Measurements from ENCODE around the gene GRID2.

The GRID2 gene

GRCh38 chr4:93730251-93730650 lies 1426.5 kb downstream of the GRID2 start:
- no peak for DNase-seq

GRCh38 chr4:93730760-93731159 lies 1427.0 kb downstream of the GRID2 start:
- DNase-seq = no peak

- DNase-seq = no peak
These were observed 1427.7 kb downstream of the GRID2 start for GRCh38 chr4:93731456-93731855.

GRCh38 chr4:93732509-93732908 lies 1428.7 kb downstream of the GRID2 start:
- no peak for DNase-seq

GRCh38 chr4:93740890-93741289 lies 1437.1 kb downstream of the GRID2 start:
- DNase-seq = no peak

- DNase-seq = no peak
These were observed 1439.3 kb downstream of the GRID2 start for GRCh38 chr4:93743022-93743421.

GRCh38 chr4:93743635-93744034 lies 1439.9 kb downstream of the GRID2 start:
- DNase-seq = no peak

- no peak for DNase-seq
These were observed 1441.2 kb downstream of the GRID2 start for GRCh38 chr4:93744961-93745360.

GRCh38 chr4:93746031-93746430 lies 1442.3 kb downstream of the GRID2 start:
- DNase-seq = no peak

- DNase-seq = no peak
These were observed 1443.5 kb downstream of the GRID2 start for GRCh38 chr4:93747220-93747619.

- no peak for DNase-seq
These were observed 1444.9 kb downstream of the GRID2 start for GRCh38 chr4:93748373-93749291.

GRCh38 chr4:93749292-93749761 lies 1445.6 kb downstream of the GRID2 start:
- no peak for DNase-seq

- no peak for DNase-seq
These were observed 1447.6 kb downstream of the GRID2 start for GRCh38 chr4:93751411-93751810.

- DNase-seq = no peak
These were observed 1452.3 kb downstream of the GRID2 start for GRCh38 chr4:93756101-93756500.

GRCh38 chr4:93759506-93759905 lies 1455.7 kb downstream of the GRID2 start:
- DNase-seq = no peak

GRCh38 chr4:93760284-93760683 lies 1456.5 kb downstream of the GRID2 start:
- no peak for DNase-seq

- no peak for DNase-seq
These were observed 1457.5 kb downstream of the GRID2 start for GRCh38 chr4:93761286-93761685.

- peak; percentile 80 for DNase-seq
These were observed 1461.0 kb downstream of the GRID2 start for GRCh38 chr4:93764639-93765246.

- no peak for DNase-seq
These were observed 1464.2 kb downstream of the GRID2 start for GRCh38 chr4:93767917-93768316.

- DNase-seq = no peak
These were observed 1466.4 kb downstream of the GRID2 start for GRCh38 chr4:93770201-93770600.

- DNase-seq = no peak
These were observed 1468.1 kb downstream of the GRID2 start for GRCh38 chr4:93771640-93772411.

GRCh38 chr4:93772858-93773257 lies 1469.1 kb downstream of the GRID2 start:
- DNase-seq = no peak

- no peak for DNase-seq
These were observed 1471.8 kb downstream of the GRID2 start for GRCh38 chr4:93775551-93775950.

Measured in NCI-H510A treated with DMSO at 0.1 percent for 48 hours (cell line).